HEK293 (cell line): ENCODE data around the gene HIRIP3.
A peak's percentile ranks its signal among the peaks of the same experiment; 100 is the strongest.
"Not testable (repeated sequence)": the region's sequence is repeated elsewhere in the genome, so short reads cannot be mapped to it uniquely, and the experiment has no call there.

Experiments used
- CTCF ChIA-PET: fragments of 350-600 bp; formaldehyde crosslinking; extraction: SDS; loops from one replicate; lab custom pipeline; 2021; ENCODE audit warnings: antibody characterized with exemption; lab: Yijun Ruan, JAX
- POLR2A ChIA-PET: fragments of 300-600 bp; formaldehyde crosslinking; extraction: SDS; loops from one replicate; lab custom pipeline; 2020; ENCODE audit warnings: antibody characterized with exemption, inconsistent platforms; lab: Yijun Ruan, JAX
- H3K27ac ChIP-seq: fragments of 200-500 bp; sonication (Bioruptor generic); 2 replicates; pipeline ENCODE4 v1.5.1; 2014; ENCODE audit warnings: low read depth, low read length, control low read depth, inconsistent platforms; ENCODE audit errors: extremely low read depth
- H3K36me3 ChIP-seq, 2 experiments: fragments of 200-500 bp in 1 of 2; sonication (Bioruptor generic) in 1 of 2; 1 replicate in 1 of 2; 2 replicates in 1 of 2; pipeline ENCODE4 v1.5.1; 2014 to 2017; ENCODE audit warnings: inconsistent platforms in 2 of 2, low read length in 2 of 2; ENCODE audit not compliant: control insufficient read depth in 2 of 2, insufficient read depth in 1 of 2
- H3K4me1 ChIP-seq: fragments of 200-500 bp; sonication (Bioruptor generic); 2 replicates; pipeline ENCODE4 v1.5.1; 2014; ENCODE audit warnings: mild to moderate bottlenecking, low read length, inconsistent platforms; ENCODE audit not compliant: control insufficient read depth, insufficient read depth
- H3K4me3 ChIP-seq: 2 replicates; pipeline ENCODE4 v1.5.1; 2011; ENCODE audit warnings: low read depth, mild to moderate bottlenecking, control low read depth, low read length, moderate library complexity
- H3K9me3 ChIP-seq: fragments of 200-500 bp; sonication (Bioruptor generic); 2 replicates; pipeline ENCODE4 v1.5.1; 2014; ENCODE audit warnings: low read depth, low read length, inconsistent platforms; ENCODE audit not compliant: control insufficient read depth, insufficient read depth
- ZFP3 ChIP-seq: fragments of 450-650 bp; formaldehyde crosslinking; IDR thresholded peaks from 2 replicates; pipeline ENCODE4 v1.5.1; 2016; ENCODE audit warnings: low read depth, missing biosample characterization, missing genetic modification characterization
- ZFP69B ChIP-seq: fragments of 450-650 bp; formaldehyde crosslinking; IDR thresholded peaks from 2 replicates; pipeline ENCODE4 v1.5.1; 2016; ENCODE audit warnings: missing biosample characterization, missing genetic modification characterization
- ZNF114 ChIP-seq: fragments of 450-650 bp; formaldehyde crosslinking; IDR thresholded peaks from 2 replicates; pipeline ENCODE4 v1.5.0; 2017; ENCODE audit warnings: missing biosample characterization, missing genetic modification characterization
- ZNF19 ChIP-seq: fragments of 450-650 bp; formaldehyde crosslinking; IDR thresholded peaks from 2 replicates; pipeline ENCODE4; 2016; ENCODE audit warnings: missing biosample characterization, missing genetic modification characterization, low read depth
- ZNF544 ChIP-seq: fragments of 450-650 bp; formaldehyde crosslinking; IDR thresholded peaks from 2 replicates; pipeline ENCODE4 v1.5.0; 2017; ENCODE audit warnings: missing biosample characterization, missing genetic modification characterization
- ZNF624 ChIP-seq: fragments of 450-650 bp; formaldehyde crosslinking; IDR thresholded peaks from 2 replicates; pipeline ENCODE4 v1.5.1; 2017; ENCODE audit warnings: missing biosample characterization, missing genetic modification characterization
- ZNF658 ChIP-seq: fragments of 450-650 bp; formaldehyde crosslinking; IDR thresholded peaks from 2 replicates; pipeline ENCODE4; 2016; ENCODE audit warnings: missing biosample characterization, missing genetic modification characterization
- ZNF660 ChIP-seq: fragments of 450-650 bp; IDR thresholded peaks from 2 replicates; pipeline ENCODE4 v1.5.1; 2018; ENCODE audit warnings: missing biosample characterization, mild to moderate bottlenecking, missing genetic modification characterization
- ZNF707 ChIP-seq: fragments of 450-650 bp; formaldehyde crosslinking; IDR thresholded peaks from 2 replicates; pipeline ENCODE4 v1.5.1; 2016; ENCODE audit warnings: missing biosample characterization, missing genetic modification characterization
- ZNF785 ChIP-seq: fragments of 450-650 bp; formaldehyde crosslinking; IDR thresholded peaks from 2 replicates; pipeline ENCODE4 v1.5.1; 2016; ENCODE audit warnings: missing biosample characterization, missing genetic modification characterization
- TF ChIP-seq, protein P1 (sequence below): fragments of 450-650 bp; formaldehyde crosslinking; IDR thresholded peaks from 2 replicates; pipeline ENCODE4 v1.5.1; 2017; ENCODE audit warnings: missing biosample characterization, missing genetic modification characterization
- TF ChIP-seq, protein P2 (sequence below): fragments of 450-650 bp; formaldehyde crosslinking; IDR thresholded peaks from 2 replicates; pipeline ENCODE4 v1.5.1; 2016; ENCODE audit warnings: missing biosample characterization, missing genetic modification characterization
- TF ChIP-seq, protein P3 (sequence below): fragments of 450-650 bp; formaldehyde crosslinking; IDR thresholded peaks from 2 replicates; pipeline ENCODE4 v1.5.1; 2016; ENCODE audit warnings: missing biosample characterization, missing genetic modification characterization
- TF ChIP-seq, protein P4 (sequence below): fragments of 450-650 bp; formaldehyde crosslinking; IDR thresholded peaks from 2 replicates; pipeline ENCODE4 v1.5.1; 2016; ENCODE audit warnings: missing biosample characterization, missing genetic modification characterization
- TF ChIP-seq, protein P5 (sequence below): sonication (generic); formaldehyde crosslinking; IDR thresholded peaks from 2 replicates; pipeline ENCODE4 v1.8.1; 2022; ENCODE audit warnings: mild to moderate bottlenecking, moderate library complexity, missing genetic modification reagents

The HIRIP3 gene

DNA sequence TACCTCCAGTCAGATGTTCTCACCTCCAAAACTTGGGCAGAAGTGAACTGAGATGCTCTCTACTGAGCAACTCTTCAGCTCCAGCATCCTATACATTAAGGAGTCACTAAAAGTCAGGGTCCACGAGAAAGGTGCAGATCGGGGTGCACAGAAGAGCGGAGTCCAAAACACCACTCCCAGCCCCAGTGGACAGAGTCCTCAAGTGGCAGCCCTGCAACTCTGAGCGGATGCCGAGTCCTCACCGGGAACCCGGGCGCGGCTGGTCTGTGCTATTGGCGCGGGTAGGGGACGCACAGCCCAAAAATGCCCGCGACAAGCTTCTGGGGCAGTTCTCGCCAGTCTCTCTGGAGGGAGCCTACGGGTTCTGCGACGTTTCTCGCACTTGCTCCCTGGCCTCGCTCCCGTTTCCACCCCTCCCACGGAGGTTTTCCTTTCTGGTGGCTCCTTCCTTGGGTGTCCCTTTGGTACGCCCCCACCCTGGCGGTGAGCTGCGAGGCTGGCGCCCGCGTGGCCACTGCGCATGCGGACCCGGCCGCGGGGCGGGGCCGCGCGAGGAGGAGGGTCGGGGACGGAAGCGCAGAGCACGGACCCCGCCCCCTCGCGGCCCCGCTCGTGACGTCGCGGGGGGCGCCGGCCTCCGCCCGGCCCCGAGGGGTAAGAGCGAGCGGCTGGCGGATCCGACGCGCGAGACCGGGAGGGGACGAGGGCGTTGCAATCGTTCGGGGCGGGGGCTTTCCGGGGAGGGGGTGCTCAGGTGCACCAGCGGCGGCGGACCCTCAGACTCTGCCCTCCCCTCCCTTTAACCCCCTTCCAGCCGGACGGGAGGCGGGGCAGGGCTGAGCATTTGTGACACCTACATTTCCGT is 33.7 kb downstream of the HIRIP3 start, which contains the start of gene TMEM219 (continued):
- no peak for TF ChIP-seq ZNF544 (tag by site-specific recombination)
- TF ChIP-seq, protein P1, sequence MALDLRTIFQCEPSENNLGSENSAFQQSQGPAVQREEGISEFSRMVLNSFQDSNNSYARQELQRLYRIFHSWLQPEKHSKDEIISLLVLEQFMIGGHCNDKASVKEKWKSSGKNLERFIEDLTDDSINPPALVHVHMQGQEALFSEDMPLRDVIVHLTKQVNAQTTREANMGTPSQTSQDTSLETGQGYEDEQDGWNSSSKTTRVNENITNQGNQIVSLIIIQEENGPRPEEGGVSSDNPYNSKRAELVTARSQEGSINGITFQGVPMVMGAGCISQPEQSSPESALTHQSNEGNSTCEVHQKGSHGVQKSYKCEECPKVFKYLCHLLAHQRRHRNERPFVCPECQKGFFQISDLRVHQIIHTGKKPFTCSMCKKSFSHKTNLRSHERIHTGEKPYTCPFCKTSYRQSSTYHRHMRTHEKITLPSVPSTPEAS (tag by site-specific recombination), result no peak
- TF ChIP-seq, protein P2, sequence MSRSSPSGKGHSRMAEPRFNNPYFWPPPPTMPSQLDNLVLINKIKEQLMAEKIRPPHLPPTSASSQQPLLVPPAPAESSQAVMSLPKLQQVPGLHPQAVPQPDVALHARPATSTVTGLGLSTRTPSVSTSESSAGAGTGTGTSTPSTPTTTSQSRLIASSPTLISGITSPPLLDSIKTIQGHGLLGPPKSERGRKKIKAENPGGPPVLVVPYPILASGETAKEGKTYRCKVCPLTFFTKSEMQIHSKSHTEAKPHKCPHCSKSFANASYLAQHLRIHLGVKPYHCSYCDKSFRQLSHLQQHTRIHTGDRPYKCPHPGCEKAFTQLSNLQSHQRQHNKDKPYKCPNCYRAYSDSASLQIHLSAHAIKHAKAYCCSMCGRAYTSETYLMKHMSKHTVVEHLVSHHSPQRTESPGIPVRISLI (tag by site-specific recombination), result no peak
- TF ChIP-seq ZNF660 (tag by site-specific recombination), result peak; percentile 56; the same call in 1 of the 2 replicates
- TF ChIP-seq, protein P3, sequence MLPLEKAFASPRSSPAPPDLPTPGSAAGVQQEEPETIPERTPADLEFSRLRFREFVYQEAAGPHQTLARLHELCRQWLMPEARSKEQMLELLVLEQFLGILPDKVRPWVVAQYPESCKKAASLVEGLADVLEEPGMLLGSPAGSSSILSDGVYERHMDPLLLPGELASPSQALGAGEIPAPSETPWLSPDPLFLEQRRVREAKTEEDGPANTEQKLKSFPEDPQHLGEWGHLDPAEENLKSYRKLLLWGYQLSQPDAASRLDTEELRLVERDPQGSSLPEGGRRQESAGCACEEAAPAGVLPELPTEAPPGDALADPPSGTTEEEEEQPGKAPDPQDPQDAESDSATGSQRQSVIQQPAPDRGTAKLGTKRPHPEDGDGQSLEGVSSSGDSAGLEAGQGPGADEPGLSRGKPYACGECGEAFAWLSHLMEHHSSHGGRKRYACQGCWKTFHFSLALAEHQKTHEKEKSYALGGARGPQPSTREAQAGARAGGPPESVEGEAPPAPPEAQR (tag by site-specific recombination), result no peak
- no peak for TF ChIP-seq ZNF624
- no peak for TF ChIP-seq ZNF114 (tag by site-specific recombination)
- TF ChIP-seq ZNF785 (tag by site-specific recombination), result no peak

DNA sequence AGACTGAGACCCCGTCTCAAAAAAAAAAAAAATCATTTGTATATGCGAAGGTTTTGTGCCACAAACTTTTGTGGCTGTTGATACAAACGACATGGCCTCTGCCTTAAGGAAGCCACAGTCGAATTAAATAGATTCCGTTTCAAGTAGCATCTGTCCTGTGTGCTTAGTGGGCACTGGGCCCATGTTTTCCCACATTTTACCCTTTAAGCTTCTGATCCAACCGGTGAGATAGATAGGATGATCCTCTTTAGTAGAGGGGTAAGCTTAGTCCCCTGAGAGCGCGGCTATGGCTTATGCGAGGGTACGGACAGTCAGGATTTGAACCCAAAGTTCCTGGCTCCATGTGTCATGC is 34.3 kb downstream of the HIRIP3 start:
- Histone ChIP-seq H3K36me3 (peaks cover 0 to 3% of the 10 kb centered on the region in 2 experiments; a peak in 1 of 3 replicates), H3K27ac (no peak overlapping the region; the same call in 1 of the 2 replicates), H3K4me3 (no peak overlapping the region), H3K9me3 (no peaks in the 10 kb centered on the region), H3K4me1 (0 out of 2 replicates have a peak, but pooled peaks cover 3% of the 10 kb centered on the region)
- TF ChIP-seq ZNF19 (tag by site-specific recombination) (no peak), ZFP69B (tag by site-specific recombination) (0 out of 2 replicates have a peak, but pooled peaks have one; percentile 0), ZNF707 (no peak), ZNF658 (tag by site-specific recombination) (no peak)
- TF ChIP-seq, protein P4, sequence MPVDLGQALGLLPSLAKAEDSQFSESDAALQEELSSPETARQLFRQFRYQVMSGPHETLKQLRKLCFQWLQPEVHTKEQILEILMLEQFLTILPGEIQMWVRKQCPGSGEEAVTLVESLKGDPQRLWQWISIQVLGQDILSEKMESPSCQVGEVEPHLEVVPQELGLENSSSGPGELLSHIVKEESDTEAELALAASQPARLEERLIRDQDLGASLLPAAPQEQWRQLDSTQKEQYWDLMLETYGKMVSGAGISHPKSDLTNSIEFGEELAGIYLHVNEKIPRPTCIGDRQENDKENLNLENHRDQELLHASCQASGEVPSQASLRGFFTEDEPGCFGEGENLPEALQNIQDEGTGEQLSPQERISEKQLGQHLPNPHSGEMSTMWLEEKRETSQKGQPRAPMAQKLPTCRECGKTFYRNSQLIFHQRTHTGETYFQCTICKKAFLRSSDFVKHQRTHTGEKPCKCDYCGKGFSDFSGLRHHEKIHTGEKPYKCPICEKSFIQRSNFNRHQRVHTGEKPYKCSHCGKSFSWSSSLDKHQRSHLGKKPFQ (tag by site-specific recombination), result no peak; the same call in 1 of the 2 replicates
- TF ChIP-seq, protein P5, sequence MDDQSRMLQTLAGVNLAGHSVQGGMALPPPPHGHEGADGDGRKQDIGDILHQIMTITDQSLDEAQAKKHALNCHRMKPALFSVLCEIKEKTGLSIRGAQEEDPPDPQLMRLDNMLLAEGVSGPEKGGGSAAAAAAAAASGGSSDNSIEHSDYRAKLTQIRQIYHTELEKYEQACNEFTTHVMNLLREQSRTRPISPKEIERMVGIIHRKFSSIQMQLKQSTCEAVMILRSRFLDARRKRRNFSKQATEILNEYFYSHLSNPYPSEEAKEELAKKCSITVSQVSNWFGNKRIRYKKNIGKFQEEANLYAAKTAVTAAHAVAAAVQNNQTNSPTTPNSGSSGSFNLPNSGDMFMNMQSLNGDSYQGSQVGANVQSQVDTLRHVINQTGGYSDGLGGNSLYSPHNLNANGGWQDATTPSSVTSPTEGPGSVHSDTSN (CRISPR knock-in tag), result 0 out of 2 replicates have a peak, but pooled peaks have one; percentile 18
- ChIA-PET CTCF (interaction anchor here (0.6 to 3.5 kb wide), 10 partner anchors 10 to 447 kb away, joined by 3 to 16 read pairs (median 4); partner anchors contain the start of genes TAOK2 and TLCD3B), POLR2A (interaction anchor here (0.6 to 2.5 kb wide), 15 partner anchors 13 to 283 kb away, joined by 3 to 55 read pairs (median 6); partner anchors contain the start of genes ALDOA, CDIPT, HIRIP3 and INO80E)

DNA sequence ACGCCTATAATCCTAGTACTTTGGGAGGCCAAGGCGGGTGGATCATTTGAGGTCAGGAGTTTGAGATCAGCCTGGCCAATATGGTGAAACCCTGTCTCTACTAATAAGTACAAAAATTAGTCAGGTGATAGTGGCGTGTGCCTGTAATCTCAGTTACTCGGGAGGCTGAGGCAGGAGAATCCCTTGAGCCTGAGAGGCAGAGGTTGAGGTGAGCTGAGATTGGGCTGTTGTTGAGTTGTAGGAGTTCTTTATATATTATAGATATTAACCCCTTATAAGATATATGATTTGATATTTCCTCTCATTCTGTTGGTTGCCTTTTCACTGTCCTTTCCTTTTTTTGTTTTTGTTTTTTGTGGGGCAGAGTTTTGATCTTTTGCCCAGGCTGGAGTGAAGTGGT is 35.6 kb downstream of the HIRIP3 start:
- H3K9me3 ChIP-seq, H3K4me1 ChIP-seq, H3K4me3 ChIP-seq, H3K36me3 ChIP-seq, H3K27ac ChIP-seq: not testable (repeated sequence)
- CTCF ChIA-PET, result interaction anchor here (1.1 to 3.5 kb wide), 2 partner anchors 16 to 113 kb away, joined by 4 to 16 read pairs; no protein-coding TSS in a partner anchor
- POLR2A ChIA-PET, result interaction anchor here (0.6 to 2.5 kb wide), 3 partner anchors 15 to 977 kb away, joined by 3 to 24 read pairs (median 16); partner anchors contain the start of gene KCTD13
- TF ChIP-seq ZFP3 (tag by site-specific recombination), result peak; percentile 78
